Cerebellar cortex (tissue), 1 donor: ENCODE measurements around the gene PDCD2L.

ENCODE experiments used
- DNase-seq: peaks from one replicate; pipeline ENCODE4 v3.0.0-alpha.2; 2015; ENCODE audit warnings: low spot score

PDCD2L gene

DNA sequence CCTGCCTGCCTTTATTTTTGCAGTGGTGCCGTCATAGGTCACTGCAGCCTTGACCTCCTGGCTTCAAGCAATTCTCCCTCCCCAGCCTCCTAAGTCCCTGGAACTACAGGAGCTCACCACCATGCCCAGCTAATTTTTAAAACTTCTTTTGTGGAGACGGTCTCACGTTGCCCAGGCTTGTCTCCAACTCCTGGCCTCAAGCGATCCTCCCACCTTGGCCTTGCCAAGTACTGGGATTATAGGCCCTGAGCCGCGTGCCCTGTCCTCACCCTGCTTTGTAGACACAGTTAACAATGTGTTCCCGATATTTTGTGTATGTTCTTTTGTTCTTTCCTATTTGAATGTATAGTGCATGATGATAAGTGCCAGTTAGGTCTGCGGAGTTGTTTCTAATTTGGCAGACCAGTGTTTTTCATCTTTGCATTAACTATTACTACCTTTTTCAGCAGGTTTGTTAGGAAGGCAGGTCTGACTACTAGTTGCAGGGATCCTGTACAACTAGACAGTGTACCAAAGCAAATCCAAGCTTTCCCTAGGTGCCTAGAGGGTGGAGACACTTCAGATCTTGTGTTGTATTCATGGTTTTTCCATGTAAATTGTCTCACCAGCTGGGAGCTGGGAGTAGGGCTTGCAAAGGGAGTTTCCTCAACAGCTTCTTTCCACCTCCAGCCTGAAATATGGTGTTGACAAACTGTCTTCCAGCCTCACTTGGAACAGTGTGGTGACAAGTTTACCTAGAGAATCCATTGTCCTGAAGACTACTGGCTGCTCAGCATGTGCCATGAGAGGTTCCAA lies 67.9 kb downstream of the PDCD2L start:
- DNase-seq: no peak

DNA sequence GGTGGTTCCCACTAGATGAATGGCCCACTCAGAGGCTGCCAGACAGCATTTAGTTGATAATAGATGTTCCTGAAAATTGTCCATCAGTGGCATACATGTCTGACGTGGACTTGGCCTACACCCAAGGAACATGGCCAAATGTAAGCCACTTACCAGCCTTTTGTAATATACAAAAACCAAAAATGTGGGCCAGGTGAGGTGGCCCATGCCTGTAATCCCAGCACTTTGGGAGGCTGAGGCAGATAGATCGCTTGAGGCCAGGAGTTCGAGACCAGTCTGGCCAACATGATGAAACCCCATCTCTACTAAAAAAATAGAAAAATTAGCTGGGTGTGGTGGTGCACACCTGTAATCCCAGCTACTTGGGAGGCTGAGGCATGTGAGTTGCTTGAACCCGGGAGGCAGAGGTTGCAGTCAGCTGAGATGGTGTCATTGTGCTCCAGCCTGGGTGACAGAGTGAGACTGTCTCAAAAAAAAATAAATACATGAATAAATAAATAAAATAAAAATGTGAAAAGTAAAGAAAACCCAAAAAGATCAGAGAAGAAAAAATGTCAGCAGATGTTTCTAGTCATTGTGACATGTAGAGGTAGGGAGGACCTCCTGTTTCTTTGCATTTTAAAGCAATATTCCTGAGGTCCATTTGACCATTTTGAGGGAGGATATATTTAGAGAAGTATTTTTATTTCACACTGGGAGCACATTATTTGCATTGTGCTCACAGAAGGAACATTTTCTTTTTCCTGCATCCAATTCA lies 70.2 kb downstream of the PDCD2L start:
- DNase-seq: no peak

DNA sequence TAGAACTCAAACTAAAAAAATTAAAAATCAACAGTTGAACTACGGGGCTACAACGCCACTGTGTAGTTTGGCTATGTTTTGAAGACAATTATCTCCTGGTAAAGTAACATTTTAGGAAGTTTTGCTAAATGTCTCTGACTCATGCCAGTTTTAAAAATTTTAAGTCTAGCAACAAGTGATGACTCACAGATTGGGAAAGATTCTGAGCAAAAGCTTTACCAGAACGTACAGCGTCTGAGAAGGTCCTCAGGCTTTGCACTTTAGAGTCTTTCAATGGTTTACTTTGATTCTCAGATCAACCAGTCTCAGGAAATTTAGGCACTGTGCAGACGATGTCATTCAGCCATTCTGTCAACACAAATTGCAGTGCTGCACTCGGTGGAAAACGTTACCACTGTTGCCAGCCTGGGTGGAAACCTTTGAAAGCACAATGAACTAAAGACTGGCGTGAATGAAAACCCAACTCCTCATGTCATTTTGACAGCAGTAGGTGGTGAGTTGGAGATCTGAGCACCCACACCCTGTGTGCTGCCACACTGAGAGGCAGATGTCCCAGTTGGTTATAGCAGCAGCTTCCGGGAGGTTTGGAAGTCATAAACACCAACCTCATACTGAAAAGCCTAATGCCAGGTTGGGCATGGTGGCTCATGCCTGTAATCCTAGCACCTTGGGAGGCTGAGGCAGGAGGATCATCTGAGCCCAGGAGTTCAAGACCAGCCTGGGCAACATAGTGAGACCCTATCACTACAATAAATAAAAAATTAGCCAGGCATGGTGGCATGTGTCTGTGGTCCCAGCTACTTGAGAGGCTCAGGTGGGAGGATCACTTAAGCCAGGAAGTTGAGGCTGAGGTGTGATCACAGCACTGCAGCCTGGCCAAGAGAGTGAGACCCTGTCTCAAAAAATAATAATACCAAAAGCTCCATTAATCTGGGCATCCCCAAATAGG lies 71.1 kb downstream of the PDCD2L start:
- DNase-seq: no peak
